ENCODE measurements around the gene MX1. TPM values are rescaled to one million over a fixed set of nuclear protein-coding genes. Genes with fewer than 3 reads are reported as not detected.
A peak's percentile ranks its signal among the peaks of the same experiment; 100 is the strongest.

MX1 gene
- 100 to 1,000 TPM; 682 to 702 TPM for total RNA-seq

- peaks cover 85% of the 10 kb centered on the region for H3K4me1 Mint-ChIP-seq
- peaks cover 79% of the 10 kb centered on the region for H3K36me3 Mint-ChIP-seq (ENCODE audit: low read depth)
- H3K27me3 Mint-ChIP-seq, result no peaks in the 10 kb centered on the region
- CTCF ChIA-PET, result interaction anchor here (1.3 to 2.7 kb wide), 3 partner anchors 14 to 64 kb away, joined by 3 to 10 read pairs (median 9); partner anchors contain the start of gene MX2
- POLR2A ChIA-PET, result interaction anchor here (0.6 to 5.4 kb wide), 28 partner anchors 9 to 637 kb away, joined by 3 to 116 read pairs (median 4); partner anchors contain the start of gene MX2
- peak within 1 kb of the TSS; percentile 100 for H3K27ac Mint-ChIP-seq
- DNase-seq, result peak; percentile 97
- peak within 1 kb of the TSS; percentile 97 for H3K4me3 Mint-ChIP-seq
- H3K9me3 Mint-ChIP-seq, result no peaks in the 10 kb centered on the region
Observed at GRCh38 chr21:41425954-41426675, at the start of gene MX1. Gene MX1, plus strand, starts transcription at chr21:41426239. Its CDS starts 5,832 bp downstream, at chr21:41432071.

GRCh38 chr21:41377715-41378114 is 48.3 kb upstream of the MX1 start:
- no peak for DNase-seq
- CTCF ChIA-PET, result no interaction called here
- Mint-ChIP-seq H3K4me1 (peaks cover 11% of the 10 kb centered on the region), H3K27me3 (no peaks in the 10 kb centered on the region), H3K4me3 (no peak overlapping the region), H3K36me3 (ENCODE audit: low read depth) (peaks cover 72% of the 10 kb centered on the region), H3K27ac (no peak overlapping the region), H3K9me3 (no peaks in the 10 kb centered on the region)
- POLR2A ChIA-PET, result interaction anchor here (1.4 kb wide), 1 partner anchor 48 kb away, joined by 4 read pairs; the partner anchor contains the start of gene MX1

- Mint-ChIP-seq H3K36me3 (ENCODE audit: low read depth) (peaks cover 75% of the 10 kb centered on the region), H3K9me3 (no peaks in the 10 kb centered on the region), H3K4me1 (peaks cover 11% of the 10 kb centered on the region), H3K4me3 (no peak overlapping the region), H3K27me3 (no peaks in the 10 kb centered on the region), H3K27ac (no peak overlapping the region)
- ChIA-PET CTCF (no interaction called here), POLR2A (interaction anchor here (1.4 kb wide), 1 partner anchor 47 kb away, joined by 4 read pairs; the partner anchor contains the start of gene MX1)
- DNase-seq, result no peak
Observed at GRCh38 chr21:41378849-41379248, 47.2 kb upstream of the MX1 start.

- H3K36me3 Mint-ChIP-seq (ENCODE audit: low read depth), result peaks cover 75% of the 10 kb centered on the region
- H3K27me3 Mint-ChIP-seq, result no peaks in the 10 kb centered on the region
- ChIA-PET POLR2A (no interaction called here), CTCF (interaction anchor here (0.9 kb wide), 1 partner anchor 11 kb away, joined by 3 read pairs; no protein-coding TSS in a partner anchor)
- H3K9me3 Mint-ChIP-seq, result no peaks in the 10 kb centered on the region
- H3K27ac Mint-ChIP-seq, result no peak overlapping the region
- DNase-seq, result no peak
- peaks cover 5% of the 10 kb centered on the region for H3K4me1 Mint-ChIP-seq
- no peak overlapping the region for H3K4me3 Mint-ChIP-seq
Observed at GRCh38 chr21:41379901-41380300, 46.1 kb upstream of the MX1 start.

GRCh38 chr21:41381731-41382130 is 44.3 kb upstream of the MX1 start:
- ChIA-PET CTCF (no interaction called here), POLR2A (interaction anchor here (1.1 kb wide), 1 partner anchor 13 kb away, joined by 3 read pairs; no protein-coding TSS in a partner anchor)
- H3K36me3 Mint-ChIP-seq (ENCODE audit: low read depth), result peaks cover 80% of the 10 kb centered on the region
- H3K9me3 Mint-ChIP-seq, result no peaks in the 10 kb centered on the region
- H3K4me3 Mint-ChIP-seq, result no peak overlapping the region
- DNase-seq, result no peak
- H3K4me1 Mint-ChIP-seq, result no peaks in the 10 kb centered on the region
- H3K27me3 Mint-ChIP-seq, result no peaks in the 10 kb centered on the region
- H3K27ac Mint-ChIP-seq, result no peak overlapping the region

GRCh38 chr21:41387042-41387819 is 38.8 kb upstream of the MX1 start:
- DNase-seq, result no peak
- ChIA-PET CTCF (interaction anchor here (0.5 kb wide), 1 partner anchor 48 kb away, joined by 5 read pairs; no protein-coding TSS in a partner anchor), POLR2A (interaction anchor here (1.0 kb wide), 1 partner anchor 40 kb away, joined by 3 read pairs; no protein-coding TSS in a partner anchor)
- no peak overlapping the region for H3K4me3 Mint-ChIP-seq
- no peaks in the 10 kb centered on the region for H3K4me1 Mint-ChIP-seq
- no peaks in the 10 kb centered on the region for H3K27me3 Mint-ChIP-seq
- no peaks in the 10 kb centered on the region for H3K9me3 Mint-ChIP-seq
- no peak overlapping the region for H3K27ac Mint-ChIP-seq
- H3K36me3 Mint-ChIP-seq (ENCODE audit: low read depth), result peaks cover 74% of the 10 kb centered on the region

- DNase-seq, result no peak
- Mint-ChIP-seq H3K27ac (no peak overlapping the region), H3K27me3 (no peaks in the 10 kb centered on the region), H3K36me3 (ENCODE audit: low read depth) (peaks cover 70% of the 10 kb centered on the region), H3K4me3 (no peak overlapping the region), H3K4me1 (no peaks in the 10 kb centered on the region), H3K9me3 (no peaks in the 10 kb centered on the region)
- CTCF ChIA-PET, result interaction anchor here (0.5 kb wide), 1 partner anchor 48 kb away, joined by 5 read pairs; no protein-coding TSS in a partner anchor
- POLR2A ChIA-PET, result no interaction called here
Observed at GRCh38 chr21:41387824-41388223, 38.2 kb upstream of the MX1 start.

GRCh38 chr21:41388259-41388658 is 37.8 kb upstream of the MX1 start:
- H3K4me3 Mint-ChIP-seq, result no peak overlapping the region
- no peaks in the 10 kb centered on the region for H3K9me3 Mint-ChIP-seq
- POLR2A ChIA-PET, result no interaction called here
- DNase-seq, result no peak
- H3K27ac Mint-ChIP-seq, result no peak overlapping the region
- no peaks in the 10 kb centered on the region for H3K4me1 Mint-ChIP-seq
- no peaks in the 10 kb centered on the region for H3K27me3 Mint-ChIP-seq
- H3K36me3 Mint-ChIP-seq (ENCODE audit: low read depth), result peaks cover 71% of the 10 kb centered on the region
- CTCF ChIA-PET, result no interaction called here

- ChIA-PET CTCF (no interaction called here), POLR2A (no interaction called here)
- peaks cover 74% of the 10 kb centered on the region for H3K36me3 Mint-ChIP-seq (ENCODE audit: low read depth)
- DNase-seq, result no peak
- no peaks in the 10 kb centered on the region for H3K27me3 Mint-ChIP-seq
- H3K9me3 Mint-ChIP-seq, result no peaks in the 10 kb centered on the region
- H3K4me3 Mint-ChIP-seq, result no peak overlapping the region
- H3K4me1 Mint-ChIP-seq, result peaks cover 1% of the 10 kb centered on the region
- no peak overlapping the region for H3K27ac Mint-ChIP-seq
Observed at GRCh38 chr21:41390043-41390639, 35.9 kb upstream of the MX1 start.

- CTCF ChIA-PET, result no interaction called here
- POLR2A ChIA-PET, result no interaction called here
- H3K27me3 Mint-ChIP-seq, result no peaks in the 10 kb centered on the region
- no peaks in the 10 kb centered on the region for H3K9me3 Mint-ChIP-seq
- H3K27ac Mint-ChIP-seq, result no peak overlapping the region
- H3K36me3 Mint-ChIP-seq (ENCODE audit: low read depth), result peaks cover 75% of the 10 kb centered on the region
- no peak overlapping the region for H3K4me3 Mint-ChIP-seq
- peaks cover 2% of the 10 kb centered on the region for H3K4me1 Mint-ChIP-seq
- DNase-seq, result no peak
Observed at GRCh38 chr21:41393876-41394465, 32.1 kb upstream of the MX1 start.

GRCh38 chr21:41396558-41397075 is 29.4 kb upstream of the MX1 start:
- ChIA-PET CTCF (no interaction called here), POLR2A (interaction anchor here (1.4 kb wide), 1 partner anchor 15 kb away, joined by 4 read pairs; no protein-coding TSS in a partner anchor)
- Mint-ChIP-seq H3K4me3 (no peak overlapping the region), H3K9me3 (no peaks in the 10 kb centered on the region), H3K27ac (no peak overlapping the region), H3K27me3 (no peaks in the 10 kb centered on the region), H3K4me1 (peaks cover 2% of the 10 kb centered on the region), H3K36me3 (ENCODE audit: low read depth) (peaks cover 90% of the 10 kb centered on the region)
- no peak for DNase-seq

- ChIA-PET CTCF (no interaction called here), POLR2A (interaction anchor here (1.4 kb wide), 1 partner anchor 14 kb away, joined by 4 read pairs; no protein-coding TSS in a partner anchor)
- no peaks in the 10 kb centered on the region for H3K27me3 Mint-ChIP-seq
- no peak for DNase-seq
- no peak overlapping the region for H3K4me3 Mint-ChIP-seq
- H3K36me3 Mint-ChIP-seq (ENCODE audit: low read depth), result peaks cover 90% of the 10 kb centered on the region
- H3K4me1 Mint-ChIP-seq, result peaks cover 2% of the 10 kb centered on the region
- no peaks in the 10 kb centered on the region for H3K9me3 Mint-ChIP-seq
- H3K27ac Mint-ChIP-seq, result no peak overlapping the region
Observed at GRCh38 chr21:41397471-41397891, 28.6 kb upstream of the MX1 start.
